NCI-H2029 treated with DMSO at 0.1 percent for 48 hours (cell line): ENCODE results near the gene MRGPRF.

Experiments used
- DNase-seq: peaks from one replicate; lab custom pipeline; 2025; lab: John Stamatoyannopoulos, UW

Gene MRGPRF

GRCh38 chr11:69022260-69022659 is 9.2 kb upstream of the MRGPRF start:
- no peak for DNase-seq

- no peak for DNase-seq
Measured at GRCh38 chr11:69018924-69019323, 5.9 kb upstream of the MRGPRF start.

DNA sequence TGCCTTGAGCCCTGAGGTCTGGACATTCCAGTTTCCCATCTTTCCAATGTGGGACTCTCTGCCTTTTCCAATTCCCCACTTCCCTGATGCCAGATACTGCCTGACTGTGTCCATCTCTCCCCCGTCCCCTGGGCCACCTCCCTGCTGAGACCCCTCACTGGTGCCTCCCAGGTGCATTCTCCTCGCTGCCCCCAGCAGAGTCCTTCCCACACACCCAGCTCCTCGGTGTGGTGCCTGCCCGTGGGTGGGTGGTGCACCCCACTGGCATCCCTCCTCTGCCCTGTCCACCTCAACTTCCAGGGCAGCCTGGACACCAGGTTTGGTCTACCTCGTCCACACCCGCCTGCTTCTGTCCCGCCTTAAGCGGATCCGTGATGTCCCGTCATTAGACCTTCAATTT is 4.9 kb upstream of the MRGPRF start:
- DNase-seq, result no peak

GRCh38 chr11:69014898-69015549 is 2.0 kb upstream of the MRGPRF start:
- no peak for DNase-seq

DNA sequence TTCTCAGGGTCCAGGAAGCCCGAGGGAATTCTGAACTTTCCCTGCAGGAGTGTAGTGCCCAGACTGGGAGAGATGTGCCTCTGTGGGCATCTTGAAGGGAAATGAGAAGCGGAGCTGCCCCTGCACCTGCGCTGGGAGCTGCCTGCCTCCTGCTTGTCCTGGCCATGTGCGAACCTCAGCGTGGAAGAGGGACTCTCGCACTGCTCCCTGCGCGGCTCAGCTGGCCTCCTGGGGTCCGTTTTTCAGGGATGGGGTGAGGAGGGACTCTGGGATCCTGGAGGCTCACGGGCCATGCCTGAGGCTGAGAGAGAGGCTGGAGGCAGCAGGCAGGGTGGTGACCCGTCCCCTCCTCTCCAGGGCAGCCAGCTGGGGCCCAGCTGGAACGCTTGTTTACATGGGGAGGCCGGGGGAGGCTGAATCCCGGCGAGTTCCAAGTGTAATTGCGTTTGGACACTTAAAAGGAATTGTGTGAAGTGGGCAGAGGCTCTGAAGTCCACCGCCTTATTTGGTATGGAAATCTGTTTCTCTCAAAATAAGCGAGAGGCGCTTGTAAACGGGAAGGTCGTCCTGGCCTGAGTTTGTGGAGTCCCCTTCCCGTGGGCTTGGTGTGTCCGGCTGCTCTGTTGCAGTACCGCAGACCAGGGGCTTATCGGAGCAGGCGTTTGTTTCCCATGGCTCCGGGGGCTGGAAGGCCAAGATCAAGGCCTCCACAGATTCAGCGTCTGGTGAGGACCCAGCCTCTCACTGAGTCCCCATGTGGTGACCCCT is 1.2 kb upstream of the MRGPRF start:
- DNase-seq, result no peak

DNA sequence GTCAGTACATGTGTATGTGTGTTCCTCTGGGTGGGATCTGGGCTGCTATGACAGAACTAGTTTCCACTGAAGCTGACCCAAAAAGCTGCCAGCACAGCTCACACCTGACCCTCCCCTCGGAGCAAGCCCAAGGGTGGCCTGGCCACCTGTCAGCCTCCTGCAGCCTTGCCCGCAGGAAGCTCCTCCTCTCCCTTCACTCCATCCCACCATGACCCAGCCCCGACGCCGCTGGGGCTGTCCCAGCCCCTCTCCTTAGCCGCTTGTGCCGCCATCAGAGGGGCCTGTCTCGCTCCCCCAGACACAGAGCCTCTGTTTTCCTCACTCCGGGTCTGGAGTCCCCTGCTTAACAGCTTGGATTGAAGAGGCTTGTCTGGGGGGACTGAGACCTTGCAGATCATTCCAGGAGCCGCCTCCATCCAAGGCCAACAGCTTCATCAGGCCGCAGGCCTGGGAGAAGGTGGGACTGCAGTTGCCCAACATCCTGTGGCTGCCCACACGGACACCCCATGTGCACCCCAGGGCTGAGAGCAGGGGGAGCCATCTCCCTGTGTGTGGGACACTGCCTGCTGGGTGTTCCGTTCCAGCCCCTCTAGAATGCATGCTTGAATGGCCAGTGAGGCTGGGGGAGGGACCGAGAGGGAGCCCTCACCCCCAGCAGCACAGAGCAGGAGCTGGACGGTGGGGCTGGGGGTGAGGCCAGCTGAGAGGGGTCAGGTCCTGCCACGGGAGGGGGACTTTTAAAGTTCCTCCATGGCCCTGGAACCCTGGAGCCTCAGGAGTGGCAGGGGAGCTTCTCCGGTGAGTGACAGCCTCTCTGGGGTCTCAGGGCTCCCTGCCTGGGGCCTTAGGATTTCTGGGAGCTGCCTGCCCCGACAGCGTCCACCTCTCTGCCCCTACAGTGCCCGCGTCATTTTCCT is 696 bp downstream of the MRGPRF start:
- DNase-seq, result no peak

GRCh38 chr11:69011624-69012091 is 1.4 kb downstream of the MRGPRF start:
- DNase-seq, result no peak

DNA sequence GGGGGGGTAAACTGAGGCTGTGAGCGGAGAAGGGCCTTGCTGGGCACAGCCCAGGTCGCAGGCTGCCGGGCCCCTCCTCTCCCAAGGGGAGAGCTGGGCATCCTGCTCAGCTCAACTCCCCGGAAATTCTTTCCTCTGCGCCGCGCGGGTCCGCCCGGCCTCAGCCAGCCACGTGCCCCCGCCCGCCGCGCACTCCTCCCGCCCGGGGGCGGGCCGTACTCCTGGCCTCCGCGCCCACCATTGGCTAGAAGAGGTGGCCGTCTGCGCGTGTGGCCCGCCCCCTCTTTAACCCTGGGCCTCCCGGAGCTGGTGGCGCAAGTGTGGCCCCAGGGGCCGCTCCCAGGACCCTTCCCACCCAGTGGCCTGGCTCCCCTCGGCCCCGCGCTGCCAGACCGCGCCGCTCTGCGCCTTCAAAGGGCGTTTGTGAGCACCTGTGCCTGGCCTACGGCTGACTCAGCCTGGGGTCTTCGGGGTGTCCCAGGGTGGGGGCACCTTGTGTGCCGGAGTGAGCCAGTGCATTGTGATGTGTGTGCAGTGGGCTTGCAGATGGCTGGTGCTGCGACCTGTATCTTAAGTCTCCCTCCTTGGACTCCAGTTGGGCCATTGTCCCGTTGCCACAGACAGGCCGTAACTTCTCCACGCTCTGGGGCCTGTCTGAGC is 2.0 kb downstream of the MRGPRF start:
- DNase-seq, result no peak

DNA sequence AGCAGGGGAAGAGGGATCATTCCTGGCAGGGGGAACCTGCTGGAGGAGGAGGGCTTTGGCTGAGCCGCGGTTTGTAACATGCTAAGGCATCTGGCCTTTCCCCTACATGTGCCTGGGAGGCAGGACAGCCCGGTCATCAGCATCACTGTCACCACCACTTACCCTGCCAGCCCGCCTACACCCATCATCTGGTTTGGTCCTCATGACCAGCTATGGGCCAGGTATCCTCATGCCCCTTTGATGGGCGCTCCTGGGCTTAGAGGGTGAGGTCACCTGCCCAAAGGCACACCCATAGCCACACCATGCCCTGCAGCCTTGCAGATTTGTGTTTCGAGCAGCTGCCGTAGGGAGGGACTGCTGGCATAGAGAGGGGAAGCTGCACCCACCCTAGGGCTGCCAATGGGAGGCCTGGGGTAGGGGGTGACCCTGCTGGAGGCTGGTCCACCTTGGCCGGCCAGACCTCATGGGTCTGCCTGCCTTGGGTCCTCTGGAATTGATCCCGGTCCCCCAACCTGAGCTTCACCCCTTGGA is 2.6 kb downstream of the MRGPRF start:
- no peak for DNase-seq

DNA sequence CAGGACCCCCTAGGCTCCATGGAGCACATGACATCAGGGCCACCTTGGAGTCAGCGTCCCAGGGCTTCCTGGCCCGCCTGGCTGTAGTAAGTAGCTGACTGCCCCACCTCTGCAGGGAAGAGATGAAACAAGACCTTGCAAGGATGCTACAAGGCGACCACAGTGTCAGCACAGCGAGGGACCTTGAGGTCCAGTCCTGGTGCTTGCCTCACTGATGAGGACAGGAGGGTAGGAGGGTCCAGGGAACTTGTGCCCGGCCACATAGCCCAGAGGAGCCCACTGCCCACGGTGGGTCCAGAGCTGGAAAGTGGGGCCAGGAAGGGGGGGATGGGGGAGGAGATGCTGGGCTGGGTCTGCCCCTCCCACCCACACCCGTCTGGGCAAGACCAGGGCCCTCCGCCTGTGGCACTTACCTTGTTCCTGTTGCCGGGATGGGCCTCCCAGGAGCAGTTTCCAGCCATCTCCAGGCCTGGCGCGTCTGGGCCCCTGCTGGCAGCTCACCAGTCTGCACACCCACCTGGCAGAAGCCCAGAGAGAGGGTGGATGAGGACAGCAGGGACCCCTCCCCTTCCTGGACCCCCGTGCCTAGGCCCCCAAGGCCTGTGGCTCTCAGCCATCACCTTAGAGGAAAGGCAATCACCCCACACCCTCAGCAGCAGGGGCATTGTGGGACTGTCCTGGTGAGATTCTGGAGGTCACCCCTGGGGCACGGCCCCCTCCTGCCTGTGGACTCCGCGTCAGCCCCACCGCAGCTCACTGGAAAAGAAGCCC is 3.4 kb downstream of the MRGPRF start:
- no peak for DNase-seq

DNA sequence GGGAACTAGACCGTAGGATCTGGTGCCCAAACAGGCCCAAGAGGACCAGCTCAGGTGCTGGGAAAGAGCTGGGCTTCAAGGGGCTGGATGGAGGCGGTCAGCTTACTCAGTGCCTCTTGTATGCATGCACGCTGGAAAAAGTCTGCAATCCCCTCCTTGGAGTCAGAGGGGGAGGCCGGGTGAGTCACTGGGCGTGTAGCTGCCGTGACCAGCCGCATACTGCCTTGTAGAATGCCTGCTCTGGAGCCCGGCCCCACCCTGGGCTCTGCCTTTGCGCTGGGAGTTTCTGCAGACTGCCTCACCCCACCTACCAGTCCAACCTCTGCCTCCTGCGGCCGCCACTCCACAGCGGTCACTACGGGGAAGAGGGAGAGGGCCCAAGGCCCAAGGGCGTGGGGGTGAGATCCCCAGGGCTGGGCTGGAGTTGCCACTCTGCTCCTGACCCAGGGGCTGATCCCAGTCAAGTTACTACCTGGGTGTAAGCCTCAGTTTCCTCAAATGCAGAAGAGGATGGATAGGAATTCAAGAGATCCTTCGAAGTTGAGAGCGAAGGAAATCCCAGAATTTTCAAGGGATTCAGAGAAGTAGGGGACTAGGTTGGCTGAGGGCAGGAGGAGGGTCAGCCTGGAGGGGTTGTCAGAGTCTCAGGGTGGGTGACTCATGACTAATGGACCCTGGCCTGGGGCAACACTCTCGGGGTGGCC is 4.2 kb downstream of the MRGPRF start:
- no peak for DNase-seq

GRCh38 chr11:69007975-69008381 is 5.1 kb downstream of the MRGPRF start:
- DNase-seq, result no peak

GRCh38 chr11:69006816-69007215 is 6.2 kb downstream of the MRGPRF start:
- DNase-seq, result no peak

- DNase-seq, result no peak
Measured at GRCh38 chr11:69005631-69006368, 7.2 kb downstream of the MRGPRF start.

- no peak for DNase-seq
Measured at GRCh38 chr11:69005183-69005630, 7.8 kb downstream of the MRGPRF start.

GRCh38 chr11:69004411-69005182 is 8.4 kb downstream of the MRGPRF start:
- no peak for DNase-seq

DNA sequence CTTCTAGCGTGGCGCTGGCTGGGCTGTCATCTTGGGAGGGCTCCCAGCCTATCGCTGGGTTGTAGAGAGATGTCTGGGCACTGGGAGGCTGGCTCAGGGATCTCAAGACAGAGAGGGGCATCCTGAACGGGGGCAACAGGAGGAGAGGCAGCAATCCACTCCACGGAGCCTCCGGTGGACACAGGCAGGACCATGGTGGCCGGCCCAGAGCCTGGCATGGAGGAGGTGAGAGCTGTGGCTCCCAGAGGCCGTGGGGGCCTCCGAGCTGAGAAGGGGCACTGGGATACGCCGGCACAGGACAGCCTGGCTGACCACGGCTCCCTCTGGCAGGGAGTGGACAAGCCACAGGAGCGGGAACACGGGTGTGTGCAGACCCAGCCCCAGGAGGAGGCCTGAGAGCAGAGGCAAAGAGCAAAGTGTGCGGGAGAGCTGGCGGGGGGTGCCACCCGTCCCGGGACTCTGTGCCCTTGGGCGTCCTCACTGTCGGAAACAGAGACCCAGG is 9.1 kb downstream of the MRGPRF start:
- no peak for DNase-seq

DNA sequence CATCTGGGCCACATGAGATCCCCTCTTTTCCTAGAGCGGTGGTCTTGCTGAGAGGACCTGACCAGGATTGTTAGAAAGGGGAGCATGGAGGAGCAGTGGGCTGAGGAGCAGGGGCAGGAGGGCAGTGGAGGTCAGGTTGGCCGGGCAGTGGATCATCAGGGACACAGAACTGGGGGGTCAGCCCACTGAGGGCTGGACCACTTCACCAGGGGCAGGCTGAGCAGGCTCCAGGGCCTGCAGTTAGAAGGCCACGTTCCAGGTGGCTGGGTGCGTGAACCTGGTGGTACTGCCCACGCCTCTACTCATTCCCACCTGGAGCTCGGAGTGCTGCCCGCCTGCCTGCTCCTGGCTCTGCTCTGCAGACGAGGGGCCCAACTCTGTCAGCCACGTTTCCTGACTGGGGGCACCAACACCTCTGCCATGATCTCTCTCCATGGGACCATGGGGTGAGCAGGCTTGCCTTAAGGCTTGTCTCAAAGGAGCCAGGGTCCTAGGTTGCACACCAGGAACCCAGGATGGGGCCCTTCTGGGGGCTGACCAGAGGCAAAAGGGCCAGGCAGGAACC is 9.7 kb downstream of the MRGPRF start:
- no peak for DNase-seq
